Measurements from ENCODE around the gene RPL7A.
"Not testable (repeated sequence)": the region's sequence is repeated elsewhere in the genome, so short reads cannot be mapped to it uniquely, and the experiment has no call there.

The RPL7A gene

DNA sequence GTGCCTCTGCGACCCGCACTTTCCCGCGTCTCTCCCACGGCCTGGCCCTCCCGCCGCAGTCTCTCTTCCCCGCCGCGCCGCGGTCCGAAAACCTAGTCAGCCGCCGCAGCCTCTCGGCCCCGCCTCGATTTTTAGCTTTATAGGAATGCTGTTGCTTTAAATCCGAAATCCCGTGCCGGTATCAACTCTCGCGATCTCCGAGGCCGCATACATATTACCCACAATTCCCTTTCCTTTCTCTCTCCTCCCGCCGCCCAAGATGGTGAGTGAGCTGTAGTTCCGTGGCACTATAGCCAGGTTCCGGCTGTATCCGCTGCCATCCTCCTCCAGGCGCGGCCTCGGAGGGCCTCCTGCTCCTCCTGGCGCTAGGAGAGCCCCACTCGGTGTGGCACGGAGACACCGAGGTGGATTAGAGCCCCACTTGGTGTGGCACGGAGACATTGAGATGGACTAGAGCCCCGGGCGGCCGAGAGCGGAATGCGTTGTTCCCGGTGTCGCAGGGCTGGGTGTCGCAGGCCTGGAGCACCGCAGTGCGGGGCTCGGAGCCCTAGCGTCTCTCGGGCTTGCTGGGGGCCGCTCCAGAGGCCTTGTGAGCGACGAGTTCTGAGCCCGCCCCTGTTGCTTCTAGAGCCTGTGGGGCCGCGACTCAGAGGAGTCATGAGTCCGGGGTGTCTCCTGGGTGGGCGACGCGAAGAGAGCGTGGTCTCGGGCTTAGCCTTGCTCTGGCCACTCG, at the start of gene RPL7A, which contains the start of gene MED22:
TSS of gene RPL7A (plus strand) at position 234 of the 733 bp plus-strand sequence. CDS start at position 260, 26 bp downstream.
TSS of gene MED22 (minus strand) at position 147 of the 733 bp plus-strand sequence. CDS start 1,469 bp downstream, outside the sequence.
- peak; percentile 90 for DNase-seq

DNA sequence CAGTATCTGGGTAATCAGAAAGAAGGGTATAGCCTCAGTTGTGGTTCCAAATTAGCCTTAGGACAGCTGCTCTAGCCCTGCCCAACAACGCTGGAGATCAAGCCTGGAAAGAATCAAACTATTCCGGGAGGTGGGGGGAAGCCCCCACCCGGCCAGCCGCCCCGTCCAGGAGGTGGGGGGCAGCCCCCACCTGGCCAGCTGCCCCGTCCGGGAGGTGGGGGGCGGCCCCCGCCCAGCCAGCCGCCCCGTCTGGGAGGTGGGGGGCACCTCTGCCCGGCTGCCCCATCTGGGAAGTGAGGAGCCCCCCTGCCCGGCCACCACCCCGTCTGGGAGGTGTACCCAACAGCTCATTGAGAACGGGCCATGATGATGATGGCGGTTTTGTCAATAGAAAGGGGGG, 48.0 kb upstream of the RPL7A start:
- not testable (repeated sequence) for DNase-seq

DNA sequence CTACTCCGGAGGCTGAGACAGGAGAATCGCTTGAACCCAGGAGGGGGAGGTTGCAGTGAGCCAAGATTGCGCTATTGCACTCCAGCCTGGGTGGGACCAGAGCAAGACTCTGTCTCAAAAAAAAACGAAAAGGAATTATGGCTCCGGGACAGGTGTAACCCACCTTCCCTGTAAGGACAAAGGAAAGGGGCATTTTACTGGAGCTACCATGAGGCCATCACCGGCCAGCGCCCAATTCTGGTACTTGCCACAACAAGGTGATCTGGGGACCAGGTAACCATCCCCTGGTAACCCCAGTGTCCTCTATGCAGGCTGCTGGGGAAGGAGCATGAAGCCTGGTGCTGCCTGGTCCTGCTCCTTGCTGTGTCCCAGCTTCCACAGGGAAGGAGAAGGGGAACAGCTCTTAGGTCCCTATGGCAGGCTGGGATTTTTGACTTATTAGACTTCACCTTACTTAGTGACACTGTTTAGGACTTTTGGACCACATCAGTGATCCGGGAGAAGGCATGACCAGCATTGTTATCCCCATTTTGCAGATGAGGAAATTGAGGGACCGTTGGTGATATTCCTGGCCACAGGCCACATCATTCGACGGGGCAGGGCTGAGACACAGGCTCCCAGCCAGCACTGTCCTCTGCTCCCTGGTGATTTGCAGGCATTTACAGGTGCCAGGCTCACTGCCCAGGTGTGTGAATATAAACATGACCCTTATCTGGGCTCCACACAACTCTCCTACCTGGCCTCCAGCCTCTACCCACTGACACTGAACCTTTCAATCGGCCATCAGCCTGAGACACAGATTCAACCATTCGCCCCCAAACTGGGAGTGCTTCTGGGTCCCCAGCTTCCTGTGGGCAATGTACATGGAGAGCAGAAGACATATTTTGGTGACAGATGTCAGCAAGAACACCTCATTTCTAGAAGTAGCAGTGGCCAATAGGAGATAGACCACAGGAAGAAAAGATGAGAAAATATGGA, 46.5 kb upstream of the RPL7A start:
- DNase-seq: no peak

DNA sequence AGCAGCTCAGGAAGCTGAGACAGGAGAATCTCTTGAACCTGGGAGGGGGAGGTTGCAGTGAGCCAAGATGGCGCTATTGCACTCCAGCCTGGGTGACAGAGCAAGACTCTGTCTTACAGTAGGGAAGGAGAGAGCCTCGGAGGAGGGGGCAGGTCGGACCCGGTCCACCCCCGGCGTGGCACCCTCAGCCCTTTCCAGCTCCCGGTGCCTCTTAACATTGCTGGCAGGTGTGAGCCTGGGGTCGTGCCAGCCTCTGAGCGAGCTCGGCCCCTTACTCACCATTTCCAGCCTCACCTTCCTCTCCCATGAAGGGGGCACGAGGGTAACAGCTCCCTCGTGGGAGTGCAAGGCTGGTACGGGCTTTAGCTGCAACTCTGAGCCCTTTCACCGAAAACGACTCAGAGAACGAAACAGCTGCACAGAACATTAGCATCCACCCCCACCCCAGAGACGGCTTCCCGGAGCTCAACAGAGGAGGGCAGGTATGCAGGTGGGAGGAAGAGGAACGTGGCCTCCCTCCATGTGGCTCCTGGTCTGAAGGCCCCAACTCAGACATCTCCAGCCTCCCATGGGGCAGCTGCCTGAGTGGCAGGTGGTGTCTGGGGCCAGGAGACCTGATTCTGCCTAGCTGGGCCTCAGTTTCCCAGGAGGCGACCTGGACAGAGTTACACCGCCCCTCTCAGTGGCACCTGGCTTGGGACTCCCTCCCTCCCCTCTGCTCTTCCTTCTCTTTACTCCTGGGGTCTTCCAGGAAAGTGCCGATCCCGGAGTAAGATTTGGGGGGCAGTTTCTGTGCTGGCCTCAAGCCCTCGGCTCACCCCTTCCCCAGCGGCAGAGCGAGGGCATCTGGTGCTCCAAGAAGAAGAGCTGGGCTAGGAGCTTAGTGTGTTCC, 44.5 kb upstream of the RPL7A start:
- DNase-seq: no peak

DNA sequence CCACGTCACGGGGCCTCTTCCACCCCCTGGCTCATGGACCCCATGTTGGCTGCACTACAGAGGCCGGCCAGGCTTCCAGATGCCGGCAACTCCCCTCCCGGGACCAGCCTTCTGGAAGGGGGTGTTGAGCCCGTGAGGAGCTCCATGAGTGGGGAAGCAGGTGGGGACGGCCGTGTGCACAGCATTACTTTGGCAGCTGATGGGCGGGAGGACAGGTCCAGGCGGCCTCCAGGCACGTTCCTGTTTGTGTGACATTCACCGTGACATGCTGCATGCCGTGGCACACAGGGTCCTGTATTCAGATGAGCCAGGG, 43.9 kb upstream of the RPL7A start:
- no peak for DNase-seq

DNA sequence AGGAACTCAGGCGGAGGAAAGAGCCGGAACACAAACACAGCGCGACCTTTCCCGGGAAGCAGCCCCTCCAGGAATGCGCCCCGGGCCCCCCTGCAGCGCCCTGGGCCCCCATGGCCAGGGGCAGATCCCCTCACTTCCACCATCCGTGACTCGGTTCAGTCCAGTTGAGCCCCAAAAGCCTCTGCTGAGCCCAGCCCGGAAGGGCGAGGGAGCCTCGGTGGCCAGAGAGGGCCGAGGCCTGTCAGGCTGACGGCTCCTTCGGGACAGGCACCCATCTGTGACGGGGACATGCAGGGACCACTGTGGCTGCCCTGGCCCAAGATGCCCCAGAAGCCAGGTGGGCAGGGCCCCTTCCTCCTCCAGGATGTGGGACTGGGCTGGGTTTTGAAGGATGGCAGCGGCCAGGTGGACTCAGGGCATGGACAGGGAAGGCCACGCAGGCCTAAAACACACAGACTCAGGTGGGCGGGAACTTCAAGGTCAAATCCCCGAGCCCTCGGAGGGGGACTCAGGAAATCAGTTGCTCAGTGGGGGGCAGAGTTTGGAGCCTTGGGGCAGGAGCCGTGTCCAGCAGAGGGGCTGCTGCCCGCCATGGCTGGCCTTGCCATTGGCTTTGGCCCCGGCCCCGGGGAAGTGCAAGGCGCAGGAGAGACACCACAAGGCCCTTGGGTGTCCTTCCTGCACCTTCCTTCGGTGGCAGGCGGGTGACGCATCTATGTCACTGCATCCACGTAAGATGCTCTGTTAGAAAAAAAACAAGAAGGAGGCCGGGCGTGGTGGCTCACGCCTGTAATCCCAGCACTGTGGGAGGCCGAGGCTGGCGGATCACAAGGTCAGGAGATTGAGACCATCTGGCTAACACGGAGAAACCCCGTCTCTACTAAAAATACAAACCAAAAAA, 43.3 kb upstream of the RPL7A start:
- no peak for DNase-seq

DNA sequence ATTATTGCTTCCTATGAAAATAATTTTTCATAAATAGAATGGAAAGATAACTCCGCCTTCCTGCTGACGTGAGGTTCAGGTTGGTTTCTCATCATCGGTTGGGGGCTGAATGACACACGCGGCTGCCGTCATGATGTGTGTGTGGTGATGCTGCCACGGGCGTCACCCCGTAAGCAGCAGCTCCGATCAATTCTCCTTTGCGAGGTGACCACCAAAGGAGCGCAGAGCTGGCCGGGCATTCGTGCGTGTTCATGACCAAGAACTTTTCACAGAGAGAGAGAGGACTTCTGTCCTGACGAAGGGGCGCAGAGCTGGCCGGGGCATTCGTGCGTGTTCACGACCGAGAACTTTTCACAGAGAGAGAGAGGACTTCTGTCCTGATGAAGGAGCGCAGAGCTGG, 42.3 kb upstream of the RPL7A start:
- no peak for DNase-seq

DNA sequence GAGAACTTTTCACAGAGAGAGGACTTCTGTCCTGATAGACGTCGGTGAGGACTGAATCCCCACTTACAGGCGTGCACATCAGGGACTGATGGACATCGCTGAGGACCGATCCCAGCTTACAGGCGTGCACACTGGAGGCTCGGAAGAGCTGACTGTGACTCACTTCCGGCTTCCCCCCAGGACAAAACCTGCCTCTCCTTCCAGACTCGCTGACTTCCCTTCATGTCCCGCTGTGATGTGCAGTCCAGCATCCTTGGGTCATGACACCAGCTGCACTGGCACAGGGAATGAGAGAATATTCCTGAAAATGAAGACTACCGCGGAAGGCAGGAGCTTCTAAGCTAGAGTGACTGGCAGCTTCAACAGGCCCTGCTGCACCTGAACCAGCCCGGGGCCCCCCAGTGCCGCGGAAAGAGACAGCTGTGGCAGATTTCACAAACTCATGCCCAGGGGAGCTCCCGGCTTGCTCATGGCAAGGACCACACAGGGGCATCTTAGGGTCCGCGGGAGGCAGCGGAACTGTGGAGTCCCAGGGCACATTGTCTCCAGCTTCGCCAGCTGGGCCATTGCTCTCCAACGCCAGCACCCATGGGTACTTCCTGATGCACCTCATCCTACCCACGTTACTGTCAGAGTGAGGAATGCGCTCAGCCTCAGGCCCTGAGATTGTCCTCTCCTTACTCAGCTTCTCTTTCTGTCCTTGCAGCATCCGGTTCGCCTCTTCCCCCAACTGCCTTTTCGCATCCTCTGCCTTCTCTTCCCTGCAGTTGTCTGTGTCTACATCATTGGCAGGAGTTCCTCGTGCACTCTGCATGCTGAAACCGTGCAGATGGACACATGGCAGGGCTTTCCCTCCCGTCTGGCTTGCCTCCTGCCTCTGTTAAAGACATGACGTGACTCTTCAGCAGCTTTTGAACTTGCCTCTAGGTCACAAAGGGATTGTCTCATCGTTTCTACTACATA, 41.5 kb upstream of the RPL7A start:
- DNase-seq: peak; percentile 4

DNA sequence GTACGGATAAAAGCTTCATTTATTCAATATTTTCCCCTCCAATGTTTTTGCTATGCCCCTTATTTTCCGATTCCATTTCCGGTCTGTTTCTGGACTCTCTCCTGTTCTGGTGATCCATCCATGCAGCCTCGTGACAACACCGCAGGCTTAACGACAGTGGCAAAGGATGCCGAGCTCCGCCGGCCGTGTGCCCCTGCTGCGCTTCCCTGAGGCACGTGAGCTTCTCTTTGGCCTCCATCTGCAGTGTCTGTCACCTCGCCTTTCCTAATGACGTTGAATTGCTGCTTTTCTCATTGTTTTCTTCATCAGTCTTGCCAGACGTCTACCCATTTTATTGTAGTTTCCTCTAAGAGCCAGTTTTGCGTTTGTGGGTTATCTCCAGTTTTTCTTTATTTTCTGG, 40.7 kb upstream of the RPL7A start:
- no peak for DNase-seq

DNA sequence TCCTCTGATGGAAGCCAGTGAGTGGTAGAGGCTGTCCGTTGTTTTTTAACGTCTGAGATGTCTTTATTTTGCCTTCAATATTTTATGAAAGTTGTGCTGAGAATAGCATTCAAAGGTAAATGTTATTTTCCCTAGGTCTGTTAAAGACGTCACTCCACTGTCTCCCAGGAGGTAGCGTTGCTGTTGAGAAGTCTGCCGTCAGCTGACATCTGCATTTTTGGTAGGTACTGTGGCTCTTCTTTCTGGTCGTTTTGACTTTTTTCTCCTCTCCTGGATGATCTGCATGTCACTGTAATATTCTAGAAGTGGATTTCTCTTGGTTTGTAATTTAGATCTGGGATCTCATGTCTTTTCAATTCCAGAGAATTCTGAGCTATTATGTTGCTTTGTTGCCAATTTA, 38.4 kb upstream of the RPL7A start:
- no peak for DNase-seq

DNA sequence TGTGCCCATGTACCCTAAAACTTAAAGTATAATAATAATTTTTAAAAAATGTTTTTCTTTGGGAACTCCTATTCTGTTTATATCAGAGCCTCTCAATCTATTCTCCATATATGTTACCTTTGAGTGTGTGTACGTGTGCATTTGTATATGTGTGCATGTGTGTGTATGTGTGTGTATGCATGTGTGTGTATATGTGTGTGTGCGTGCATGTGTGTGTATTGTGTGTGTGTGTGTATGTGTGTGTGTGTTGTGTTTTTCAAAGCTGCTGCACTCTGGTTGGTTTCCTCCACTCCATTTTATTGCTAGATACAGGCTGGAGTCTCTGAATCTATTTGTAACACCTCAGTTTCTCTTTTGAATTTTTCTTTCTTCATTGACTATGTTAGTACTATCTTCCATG, 32.0 kb upstream of the RPL7A start:
- no peak for DNase-seq

DNA sequence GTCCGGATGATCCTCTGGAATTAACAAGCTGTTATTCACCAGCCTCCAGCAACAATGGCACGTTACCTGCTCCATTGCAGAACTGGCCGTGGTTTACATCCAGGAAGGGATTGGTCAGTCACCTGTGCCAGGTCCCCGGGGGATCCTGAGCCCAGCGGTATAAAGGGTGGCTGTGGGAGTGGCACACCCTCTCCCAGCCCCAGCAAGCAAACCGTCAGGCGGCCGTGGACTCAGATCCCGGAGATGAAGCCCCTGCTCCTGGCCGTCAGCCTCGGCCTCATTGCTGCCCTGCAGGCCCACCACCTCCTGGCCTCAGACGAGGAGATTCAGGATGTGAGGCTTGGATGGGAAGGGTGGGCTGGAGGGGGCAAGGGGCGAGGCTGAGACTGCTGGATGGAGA, 30.5 kb upstream of the RPL7A start:
- not testable (repeated sequence) for DNase-seq

DNA sequence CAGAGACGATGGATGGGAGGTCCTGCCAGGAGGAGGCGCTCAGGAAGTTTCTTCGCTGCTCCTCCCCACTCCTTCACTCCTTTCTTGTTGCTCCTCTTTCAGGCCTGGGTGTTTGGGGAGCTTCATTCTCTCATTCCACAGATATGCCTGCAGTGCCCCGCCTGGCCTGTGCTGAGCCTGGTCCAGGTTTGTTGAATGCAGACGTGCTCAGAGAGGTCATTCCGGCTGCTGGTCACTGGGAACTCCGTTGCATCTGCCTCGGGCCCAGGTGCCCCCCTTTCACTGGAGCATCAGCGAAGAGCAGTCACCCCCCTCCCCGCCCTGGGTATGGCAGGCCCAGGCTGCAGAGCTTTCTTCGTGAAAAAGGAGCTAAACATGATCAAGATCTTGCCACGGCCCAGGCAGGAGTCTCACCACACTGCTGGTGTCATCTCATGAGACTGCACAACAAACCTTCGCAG, 27.6 kb upstream of the RPL7A start:
- DNase-seq: no peak

DNA sequence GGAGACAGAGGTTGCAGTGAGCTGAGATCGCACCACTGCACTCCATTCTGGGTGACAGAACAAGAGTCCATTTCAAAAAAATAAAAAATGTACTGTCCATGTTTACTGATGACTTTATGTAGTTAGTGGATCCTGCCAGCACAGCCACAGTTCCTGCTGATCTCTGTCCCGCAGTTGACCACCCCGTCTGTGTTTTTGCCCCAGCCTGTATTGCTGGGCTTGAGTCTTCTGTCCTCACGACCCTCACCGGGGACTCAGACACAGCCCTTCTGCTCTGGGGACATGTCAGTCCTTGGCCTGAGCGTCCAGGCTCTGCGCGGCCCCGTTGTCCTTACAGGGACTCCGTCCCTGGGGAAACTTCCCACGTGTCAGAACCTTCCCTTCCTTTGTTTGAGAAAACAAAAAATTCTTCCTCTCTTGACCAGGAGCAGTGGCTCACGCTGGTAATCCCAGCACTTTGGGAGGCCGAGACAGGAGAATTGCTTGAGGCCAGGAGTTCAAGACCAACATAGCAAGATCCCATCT, 26.5 kb upstream of the RPL7A start:
- no peak for DNase-seq

DNA sequence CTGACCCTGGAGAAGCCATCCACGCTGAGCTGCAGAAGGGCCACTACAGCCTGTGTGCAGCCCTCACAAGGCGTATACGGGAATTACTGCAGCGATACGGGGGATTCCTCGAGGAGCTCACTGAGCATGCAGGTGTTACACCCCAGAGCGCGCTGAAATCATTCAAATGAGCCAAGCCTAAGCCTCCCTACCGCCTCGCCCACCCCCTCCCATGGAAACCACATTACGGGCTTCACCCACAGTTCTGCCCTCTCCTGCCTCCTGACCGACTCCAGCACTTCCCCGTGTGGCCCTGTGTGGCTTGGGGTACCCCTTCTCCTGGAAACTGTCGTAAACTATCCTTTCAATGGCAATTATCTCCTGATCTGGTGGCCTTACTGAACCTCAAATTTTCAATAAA, 25.3 kb upstream of the RPL7A start:
- DNase-seq: no peak

DNA sequence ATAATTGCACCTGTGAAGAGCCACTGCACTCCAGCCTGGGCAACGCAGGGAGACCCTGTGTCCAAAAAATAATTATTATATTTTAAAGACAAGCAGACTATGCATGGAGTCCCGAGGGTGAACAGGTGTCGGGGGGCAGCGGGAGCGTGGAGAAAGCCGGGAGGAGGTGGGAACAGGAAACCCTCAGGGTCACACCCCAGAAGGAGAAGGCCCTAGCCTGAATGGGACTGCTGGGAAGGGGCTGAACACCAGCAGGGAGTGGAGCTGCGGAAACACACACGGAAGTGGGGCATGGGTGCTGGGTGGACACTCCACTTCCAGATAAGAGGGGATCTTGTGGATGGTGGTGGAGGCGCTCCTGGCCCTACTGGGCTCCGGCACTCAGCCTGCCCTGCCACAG, 24.8 kb upstream of the RPL7A start:
- DNase-seq: no peak

DNA sequence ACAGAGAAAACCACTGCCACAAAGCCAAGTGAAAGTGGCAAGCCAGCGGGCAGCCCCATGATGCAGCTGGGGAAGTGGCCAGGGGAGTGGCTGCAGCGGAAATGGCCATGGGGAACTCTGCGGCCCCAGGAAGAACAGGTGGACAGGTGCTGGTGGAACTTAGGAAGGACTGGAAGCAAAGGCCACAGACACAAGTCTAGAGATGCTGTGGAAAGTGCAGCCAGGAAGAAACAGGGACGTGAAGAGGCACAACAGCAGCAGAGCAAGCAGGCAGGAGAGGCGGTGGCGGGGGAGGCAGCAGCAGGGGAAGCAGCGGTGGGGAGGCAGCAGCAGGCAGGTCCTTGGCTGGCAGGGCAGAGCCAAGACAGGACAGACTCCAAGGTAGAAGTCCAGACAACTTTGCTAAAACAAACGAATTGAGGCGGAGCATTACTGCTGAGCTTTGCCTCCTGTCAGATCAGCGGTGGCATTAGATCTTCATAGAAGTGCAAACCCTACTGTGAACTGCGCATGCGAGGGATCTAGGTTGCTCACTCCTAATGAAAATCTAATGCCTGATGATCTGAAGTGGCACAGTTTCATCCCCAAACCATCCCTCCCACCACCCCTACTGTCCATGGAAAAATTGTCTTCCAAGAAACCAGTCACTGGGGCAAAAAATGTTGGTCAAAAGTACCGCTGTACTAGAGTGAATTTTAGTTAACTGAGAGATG, 23.9 kb upstream of the RPL7A start:
- DNase-seq: no peak

DNA sequence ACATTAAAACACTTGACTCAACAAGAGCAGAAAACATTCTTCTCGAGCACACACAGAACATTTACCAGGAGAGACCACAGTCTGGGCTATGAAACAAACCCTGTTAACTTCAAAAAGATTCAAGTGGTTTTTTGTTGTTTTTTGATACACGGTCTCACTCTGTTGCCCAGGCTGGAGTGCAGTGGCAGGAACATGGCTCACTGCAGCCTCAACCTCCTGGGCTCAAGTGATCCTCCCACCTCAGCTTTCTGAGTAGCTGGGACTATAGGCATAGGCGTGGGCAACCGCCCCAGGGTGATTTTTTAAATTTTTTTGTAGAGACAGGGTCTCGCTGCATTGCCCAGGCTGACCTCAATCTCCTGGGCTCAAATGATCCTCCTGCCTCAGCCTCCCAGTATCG, 21.0 kb upstream of the RPL7A start:
- not testable (repeated sequence) for DNase-seq

DNA sequence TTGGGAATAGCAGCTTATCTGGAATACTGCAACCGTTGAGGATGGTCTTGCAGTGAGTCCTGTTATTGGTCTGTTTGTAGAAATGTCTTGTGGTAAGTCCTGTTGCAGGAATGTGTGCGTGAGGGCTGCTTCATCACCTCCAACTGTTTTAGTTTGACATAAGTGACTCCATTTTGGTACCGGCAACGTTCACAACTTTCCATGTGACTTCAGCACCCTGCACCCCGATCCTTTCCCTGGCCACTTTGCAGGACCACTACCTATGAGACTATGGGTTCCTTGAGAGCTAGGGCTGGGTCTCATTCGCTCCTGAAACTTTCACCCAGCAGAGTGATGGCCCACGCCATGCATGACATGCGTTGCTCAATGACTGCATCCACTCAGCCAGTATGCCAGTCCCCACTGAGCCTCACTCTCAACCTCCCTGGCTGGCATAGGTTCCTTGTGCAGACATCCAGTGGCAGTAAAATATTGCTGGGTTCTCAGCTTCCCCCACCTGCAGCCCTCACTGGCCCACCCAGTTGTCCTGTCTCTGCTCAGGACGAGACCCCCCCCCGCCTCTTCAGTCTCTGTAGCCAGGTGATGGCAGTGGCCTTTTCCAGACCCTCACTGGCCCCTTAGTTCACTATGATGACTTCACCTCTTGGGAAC, 20.1 kb upstream of the RPL7A start:
- DNase-seq: no peak

Measured in SHP77 treated with DMSO at 0.1 percent for 48 hours (cell line).